Urothelium cell line (cell line): ENCODE data around the gene RPL23.
A peak's percentile ranks its signal among the peaks of the same experiment; 100 is the strongest.

Experiments
- DNase-seq: peaks from one replicate; pipeline ENCODE4 v3.0.0; 2011; ENCODE audit warnings: low spot score, mixed read lengths
- FAIRE-seq: peaks from 2 replicates; lab custom pipeline; 2011; peaks lifted over from hg19 to GRCh38; lab: Jason Lieb, UNC

Gene RPL23

DNA sequence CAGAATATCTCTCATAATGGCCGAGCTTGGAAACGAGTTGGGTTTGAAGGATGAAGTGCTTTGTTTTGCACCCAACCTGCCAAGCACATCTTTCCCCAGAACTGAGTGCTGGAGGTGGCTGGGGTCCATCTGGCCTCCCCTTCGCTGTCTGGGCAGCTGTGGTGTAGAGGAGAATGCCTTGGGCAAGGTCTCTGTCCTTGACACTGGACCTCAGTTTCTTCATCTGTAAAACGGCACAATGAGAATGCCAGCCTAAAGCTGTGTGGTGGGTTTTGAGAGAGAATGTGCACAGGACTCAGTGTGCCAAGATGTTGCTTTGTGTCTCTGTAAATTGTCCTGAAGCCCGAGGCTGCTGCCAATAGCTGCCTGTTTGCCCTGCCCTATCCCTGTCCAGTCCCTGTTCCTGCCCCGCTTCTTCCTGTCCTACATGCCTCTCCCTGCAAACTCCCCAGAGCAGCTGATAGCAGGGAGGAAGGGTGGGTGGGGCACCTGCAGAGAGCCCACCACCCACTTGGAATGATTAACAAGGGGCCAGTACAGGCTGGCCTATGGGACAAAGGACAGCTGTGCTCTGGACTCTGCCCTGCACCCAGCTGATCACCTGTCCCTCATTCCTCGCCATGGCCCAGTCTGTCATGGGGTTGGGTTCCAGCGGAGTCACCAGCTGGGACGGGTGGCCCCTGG lies 31.7 kb upstream of the RPL23 start:
- FAIRE-seq (no peak), DNase-seq (no peak)

DNA sequence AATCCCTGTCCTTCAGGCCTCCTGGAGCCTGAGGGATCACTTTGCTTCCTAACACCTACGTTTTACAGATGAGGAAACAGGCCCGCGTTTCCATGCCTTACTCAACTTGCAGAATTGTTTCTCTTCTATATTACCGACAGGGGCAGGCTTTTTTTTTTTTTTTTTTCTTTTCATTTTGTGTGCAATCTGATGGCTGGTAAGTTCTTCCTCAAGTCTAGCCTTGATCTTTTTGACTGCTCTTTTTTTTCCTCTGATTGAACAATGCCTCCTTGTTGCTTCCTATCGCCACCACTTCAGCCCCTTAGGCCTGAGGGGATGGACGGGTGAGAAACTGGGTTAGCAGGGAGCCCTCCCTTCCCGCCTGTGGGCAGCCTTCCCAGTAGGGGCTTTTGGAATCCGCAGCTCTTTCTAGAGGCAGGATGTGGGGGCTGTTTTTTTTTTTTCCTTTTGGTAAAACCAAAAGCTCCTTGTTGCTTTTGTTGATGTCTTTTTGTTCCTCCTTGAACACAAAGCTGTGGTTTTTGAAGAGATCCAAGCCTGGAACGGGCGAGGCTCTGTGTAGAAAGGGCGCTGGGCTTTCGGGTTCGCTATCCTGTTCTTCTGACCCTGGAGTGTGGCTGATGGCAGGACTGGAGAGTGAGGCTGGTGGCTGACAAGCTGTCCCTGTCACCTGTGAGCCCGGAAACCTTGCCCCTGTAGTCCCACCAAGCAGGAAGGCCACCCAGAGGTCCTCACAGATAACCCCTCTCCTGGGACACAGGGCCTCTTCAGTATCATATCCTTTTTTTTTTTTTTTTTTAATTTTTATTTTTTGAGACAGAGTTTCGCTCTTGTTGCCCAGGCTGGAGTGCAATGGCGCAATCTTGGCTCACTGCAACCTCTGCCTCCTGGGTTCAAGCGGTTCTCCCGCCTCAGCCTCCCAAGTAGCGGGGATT lies 30.3 kb upstream of the RPL23 start:
- no peak for DNase-seq
- FAIRE-seq: no peak

DNA sequence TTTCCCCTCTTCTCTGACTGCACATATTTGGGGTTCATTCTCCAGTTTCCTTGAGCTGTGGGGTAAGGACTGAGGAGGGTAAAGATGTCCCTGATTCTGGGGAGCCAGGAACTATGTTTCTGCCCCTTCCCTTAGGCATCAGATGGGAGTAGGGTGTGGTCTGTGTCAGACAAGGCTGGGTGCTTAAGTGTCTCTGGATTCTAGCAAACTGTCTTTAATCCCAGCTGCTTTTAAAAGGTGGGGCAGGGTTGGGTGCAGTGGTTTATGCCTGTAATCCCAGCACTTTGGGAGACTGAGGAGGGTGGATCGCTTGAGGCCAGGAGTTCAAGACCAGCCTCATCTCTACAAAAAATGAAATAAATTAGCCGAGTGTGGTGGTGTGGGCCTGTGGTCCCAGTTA lies 29.3 kb upstream of the RPL23 start:
- FAIRE-seq (no peak), DNase-seq (no peak)

DNA sequence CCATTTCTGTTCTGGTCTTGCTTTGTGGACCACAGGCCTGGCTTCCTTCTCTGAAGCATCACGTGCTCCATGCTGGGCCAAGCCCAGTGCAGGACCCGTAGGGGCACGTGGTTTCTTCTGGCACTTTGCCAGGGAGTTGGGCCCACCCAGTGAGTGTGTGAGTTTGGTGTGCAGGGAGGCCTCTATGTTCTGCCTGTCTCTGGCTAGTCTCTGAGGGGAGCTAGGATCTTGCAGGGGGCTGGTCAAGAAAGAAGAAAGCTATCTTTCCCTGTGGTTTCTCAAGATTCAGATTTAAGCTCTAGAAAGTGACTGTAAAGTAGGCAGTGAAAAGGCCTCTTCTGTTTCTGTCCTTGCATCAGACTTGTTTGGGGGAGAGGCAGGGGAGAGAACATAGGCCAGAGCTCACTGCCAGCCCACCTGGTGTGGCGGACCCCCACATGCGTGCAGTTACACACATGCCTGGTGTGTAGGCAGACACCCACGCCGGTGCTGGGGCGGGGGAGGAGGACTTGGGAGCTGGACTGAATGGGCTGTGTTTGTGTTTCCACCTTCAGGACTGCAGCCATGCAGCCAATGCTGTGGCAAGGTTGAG lies 28.2 kb upstream of the RPL23 start:
- FAIRE-seq: no peak
- DNase-seq: peak; percentile 64

DNA sequence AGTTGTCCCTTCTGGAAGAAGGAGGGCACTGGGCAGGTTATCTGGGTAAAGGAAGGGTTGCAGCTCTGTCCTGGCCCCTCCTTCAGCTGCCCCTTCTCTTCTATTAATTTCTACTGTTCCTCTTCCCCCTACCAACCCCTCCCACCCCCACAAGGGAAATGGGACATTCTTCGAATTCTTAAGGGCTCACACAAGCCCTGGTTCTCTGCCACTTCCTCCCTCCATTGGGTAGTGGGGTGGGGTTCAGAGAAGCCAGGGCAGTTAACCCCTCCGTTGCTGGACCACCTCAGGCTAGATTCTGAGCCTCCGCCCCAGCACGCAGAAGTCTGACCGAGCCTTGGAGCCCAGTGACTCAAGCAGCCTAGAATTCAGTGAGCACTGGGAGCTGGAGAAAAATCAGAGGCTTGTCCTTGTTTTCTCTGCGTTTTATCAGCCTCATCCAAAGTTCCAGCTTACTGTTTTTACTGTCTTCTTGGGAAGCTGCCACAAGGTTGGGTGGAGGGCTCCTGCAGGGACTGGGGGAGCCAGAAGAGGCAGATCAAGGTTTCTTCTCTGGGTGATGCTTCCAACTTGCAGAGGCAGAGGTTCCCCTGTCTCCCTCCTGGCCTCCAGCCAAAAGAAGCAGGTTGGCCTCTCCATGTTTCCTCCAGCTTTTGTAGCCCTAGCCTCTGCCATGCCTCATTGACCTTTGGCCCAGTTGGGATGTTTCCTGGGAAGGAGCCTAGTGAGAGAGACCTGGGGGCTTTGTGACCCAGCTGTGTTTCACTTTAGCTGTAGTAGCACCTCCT lies 26.6 kb upstream of the RPL23 start:
- DNase-seq: peak; percentile 93
- peak; percentile 58 for FAIRE-seq

DNA sequence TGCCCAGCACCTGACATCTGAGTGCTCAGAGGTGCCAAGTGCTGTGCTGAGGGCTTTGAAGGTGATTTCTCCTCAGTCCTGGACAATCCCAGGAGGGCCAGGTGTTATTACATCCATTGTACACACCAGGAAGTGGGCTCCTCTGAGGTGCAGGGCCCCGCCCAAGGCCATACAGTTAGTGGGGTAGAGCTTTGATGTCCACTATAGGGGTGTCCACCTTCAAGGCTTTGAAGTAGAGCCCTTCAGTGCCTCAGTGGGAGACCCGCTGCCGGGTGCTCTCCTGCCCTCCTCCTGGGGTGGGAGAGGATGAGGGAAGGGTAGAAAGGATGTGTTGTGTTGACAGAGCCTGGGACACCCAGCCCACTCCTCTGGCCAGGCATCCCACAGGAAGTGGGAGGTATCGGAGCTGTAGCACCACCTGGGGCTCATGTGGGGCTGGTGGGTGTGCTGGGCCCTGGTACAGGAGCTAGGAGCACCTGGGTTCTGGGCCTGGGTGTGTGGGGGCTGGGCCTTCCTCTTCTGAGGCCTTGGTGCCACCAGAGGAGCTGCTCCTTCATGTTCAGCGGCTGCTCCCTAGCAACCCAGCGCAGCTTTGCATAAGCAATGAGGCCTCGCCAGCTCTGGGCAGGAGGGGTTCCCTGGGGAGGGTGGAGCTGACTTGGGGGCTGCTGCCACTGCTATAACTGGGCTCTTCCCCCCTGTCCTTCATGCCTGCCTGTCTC lies 23.8 kb upstream of the RPL23 start:
- no peak for FAIRE-seq

DNA sequence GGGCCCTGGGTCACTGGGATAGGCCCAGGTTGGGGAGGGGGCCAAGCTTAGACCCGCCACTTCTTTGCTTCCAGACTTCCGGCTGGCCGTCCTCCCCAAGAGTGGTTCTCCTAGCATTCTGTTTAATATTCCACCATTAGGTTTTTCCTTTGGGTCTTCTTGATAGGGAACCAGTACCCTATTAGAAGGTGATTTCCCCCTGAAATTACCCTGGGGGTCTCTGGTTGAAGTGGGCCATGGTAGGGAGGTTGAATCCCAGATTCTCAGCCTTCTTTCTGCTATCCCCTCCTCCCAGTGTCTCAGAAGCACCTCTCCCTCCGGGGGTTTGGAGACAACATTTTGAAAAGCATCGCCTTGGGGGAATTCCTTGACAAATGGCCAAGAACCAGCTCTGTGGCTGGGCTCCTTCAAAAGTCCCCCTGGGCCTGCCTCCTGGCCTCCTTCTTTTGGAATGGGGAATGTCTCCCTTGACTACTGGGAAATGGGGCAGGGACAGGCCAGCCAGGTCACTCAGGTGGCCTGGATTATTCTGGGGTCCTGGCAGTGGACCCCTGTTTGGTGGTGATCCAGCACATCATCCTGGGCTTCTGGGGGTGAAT lies 22.1 kb upstream of the RPL23 start:
- DNase-seq (no peak), FAIRE-seq (no peak)

More for the DNA sequence above, 23.8 kb upstream of the RPL23 start:
- no peak for DNase-seq

DNA sequence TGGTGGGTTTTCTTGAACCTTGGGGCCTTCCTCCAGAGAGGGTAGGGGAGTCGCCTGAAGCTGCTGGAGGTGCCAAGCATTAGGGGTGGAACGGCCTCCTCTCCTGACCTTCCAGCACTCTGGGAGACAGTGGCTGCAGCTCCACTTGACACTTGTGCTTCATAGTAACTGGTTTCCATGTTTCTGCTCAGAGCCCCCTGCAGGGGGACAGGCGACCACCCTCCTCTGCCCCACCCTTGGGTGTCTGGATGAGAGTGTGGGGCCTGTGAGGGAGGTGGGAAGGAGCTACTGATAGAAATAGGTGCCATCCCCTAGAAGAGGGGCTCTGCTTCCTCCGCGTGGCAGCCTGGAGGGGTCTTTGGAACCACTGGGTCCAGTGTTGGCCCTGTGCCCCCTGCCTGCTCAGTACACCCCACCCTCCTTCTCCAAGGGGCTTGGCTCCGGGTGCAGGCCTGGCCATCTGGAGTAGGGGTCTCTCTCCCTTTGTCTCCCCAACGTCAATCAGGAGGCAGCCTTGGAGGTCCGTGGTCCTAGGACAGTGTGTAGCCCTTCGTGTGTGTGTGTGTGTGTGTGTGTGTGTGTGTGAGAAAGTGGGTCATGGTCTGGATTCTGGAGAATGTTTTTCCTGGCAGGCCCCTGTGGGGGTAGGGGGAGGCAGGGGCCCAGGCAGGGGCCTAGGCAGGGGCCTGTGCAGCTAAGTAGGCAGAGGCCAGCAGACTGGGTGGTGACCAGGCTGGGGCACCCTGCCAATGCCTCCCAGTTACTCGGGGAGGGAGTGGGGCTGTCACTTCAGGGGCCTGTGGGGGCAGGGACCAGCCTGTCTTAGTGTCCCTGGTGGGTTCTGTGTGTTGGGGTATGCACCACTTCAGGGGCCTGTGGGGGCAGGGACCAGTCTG lies 21.2 kb upstream of the RPL23 start:
- no peak for FAIRE-seq
- DNase-seq: no peak

DNA sequence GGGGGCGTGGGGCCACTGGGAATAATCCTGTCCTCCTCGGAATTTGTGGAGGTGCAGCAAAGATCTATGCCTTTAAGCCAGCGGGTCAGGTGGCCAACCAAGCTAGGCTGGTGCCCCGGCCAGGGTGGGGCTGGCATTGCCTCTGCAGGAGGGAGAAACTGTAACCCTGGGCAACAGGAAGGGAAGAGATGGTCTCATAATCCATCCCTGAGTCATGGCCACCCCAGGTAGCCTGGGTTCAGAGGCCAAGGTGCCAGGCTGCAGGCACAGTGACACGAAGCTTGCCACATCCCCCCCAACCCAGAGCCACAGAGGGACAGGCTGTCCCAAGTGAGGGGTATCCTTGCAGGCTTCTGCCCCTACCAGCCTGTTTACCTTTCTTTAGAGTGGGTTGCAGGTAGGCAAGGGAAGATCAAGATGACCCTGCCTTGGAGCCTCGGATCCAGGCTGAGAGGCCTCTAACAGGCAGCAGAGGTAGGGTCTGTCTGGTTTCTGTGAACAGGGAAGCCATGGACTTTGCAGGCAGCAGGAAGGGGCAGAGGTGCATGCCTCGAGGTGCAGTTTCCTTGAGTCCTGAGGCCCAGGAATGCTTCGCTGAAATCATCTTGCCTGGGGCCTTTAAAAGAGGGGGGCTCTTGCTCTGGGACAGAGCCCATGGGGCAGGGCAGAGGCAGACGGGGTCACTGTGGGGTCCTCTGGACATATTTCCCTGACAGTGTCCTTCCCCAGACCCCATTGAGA lies 20.3 kb upstream of the RPL23 start:
- DNase-seq (no peak), FAIRE-seq (no peak)

DNA sequence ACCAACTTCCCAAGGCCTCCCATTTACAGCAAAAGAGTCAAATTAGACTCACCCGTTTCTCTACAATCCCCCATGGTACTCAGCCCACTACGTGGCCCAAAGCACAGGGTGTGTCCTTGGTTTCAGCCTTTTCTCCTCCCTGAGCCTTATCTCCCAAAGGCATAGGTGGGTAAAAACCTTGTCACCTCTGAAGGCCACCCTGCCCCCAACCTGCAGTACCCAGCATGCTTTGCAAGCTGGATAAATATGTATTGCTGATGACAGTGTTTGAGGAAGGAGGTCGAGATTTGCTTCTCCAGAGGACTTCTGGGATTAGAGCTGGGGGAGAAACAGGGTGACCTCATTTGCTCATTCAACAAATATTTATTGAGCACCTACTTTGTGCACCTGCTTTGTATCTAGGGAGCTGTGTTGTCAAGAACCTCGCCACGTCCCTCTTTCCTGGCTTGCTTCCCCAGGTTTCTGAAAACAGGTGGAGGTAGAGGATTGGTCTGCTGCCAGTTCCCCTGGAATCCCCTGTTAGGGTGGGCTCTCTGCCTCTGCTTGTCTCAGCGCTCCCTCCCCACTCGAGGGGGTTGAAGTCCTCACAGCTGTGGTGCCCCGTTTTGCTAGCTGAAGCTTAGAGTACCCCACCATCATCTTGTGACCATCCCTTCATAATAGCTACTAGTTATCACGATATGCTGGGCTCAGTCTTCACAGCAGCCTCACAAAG lies 19.3 kb upstream of the RPL23 start:
- no peak for FAIRE-seq

DNA sequence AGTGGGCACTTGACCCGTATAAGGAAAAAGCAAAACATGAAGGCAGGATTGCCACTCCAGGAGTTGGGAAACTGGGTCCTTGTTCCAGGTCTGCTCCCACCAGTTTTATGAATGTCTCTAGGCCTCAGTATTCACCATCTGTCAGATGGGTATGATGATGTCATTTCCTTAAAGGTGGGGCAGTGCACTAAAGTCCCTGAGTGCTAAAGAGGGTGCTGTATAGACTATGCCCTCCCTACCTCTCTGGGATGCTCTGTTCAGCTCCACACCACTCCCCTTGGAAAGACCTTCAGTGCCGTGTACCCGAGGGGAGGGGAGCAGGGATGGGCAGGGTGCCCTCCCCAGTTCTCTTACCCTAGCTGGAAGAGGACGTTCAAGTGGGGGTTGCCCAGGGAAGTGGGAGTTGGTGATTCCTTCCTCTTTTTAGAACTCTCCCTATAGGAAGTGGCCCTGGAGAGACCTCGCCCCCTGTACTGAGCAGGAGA lies 18.5 kb upstream of the RPL23 start:
- FAIRE-seq (no peak), DNase-seq (no peak)

More for the DNA sequence above, 19.3 kb upstream of the RPL23 start:
- DNase-seq: no peak

DNA sequence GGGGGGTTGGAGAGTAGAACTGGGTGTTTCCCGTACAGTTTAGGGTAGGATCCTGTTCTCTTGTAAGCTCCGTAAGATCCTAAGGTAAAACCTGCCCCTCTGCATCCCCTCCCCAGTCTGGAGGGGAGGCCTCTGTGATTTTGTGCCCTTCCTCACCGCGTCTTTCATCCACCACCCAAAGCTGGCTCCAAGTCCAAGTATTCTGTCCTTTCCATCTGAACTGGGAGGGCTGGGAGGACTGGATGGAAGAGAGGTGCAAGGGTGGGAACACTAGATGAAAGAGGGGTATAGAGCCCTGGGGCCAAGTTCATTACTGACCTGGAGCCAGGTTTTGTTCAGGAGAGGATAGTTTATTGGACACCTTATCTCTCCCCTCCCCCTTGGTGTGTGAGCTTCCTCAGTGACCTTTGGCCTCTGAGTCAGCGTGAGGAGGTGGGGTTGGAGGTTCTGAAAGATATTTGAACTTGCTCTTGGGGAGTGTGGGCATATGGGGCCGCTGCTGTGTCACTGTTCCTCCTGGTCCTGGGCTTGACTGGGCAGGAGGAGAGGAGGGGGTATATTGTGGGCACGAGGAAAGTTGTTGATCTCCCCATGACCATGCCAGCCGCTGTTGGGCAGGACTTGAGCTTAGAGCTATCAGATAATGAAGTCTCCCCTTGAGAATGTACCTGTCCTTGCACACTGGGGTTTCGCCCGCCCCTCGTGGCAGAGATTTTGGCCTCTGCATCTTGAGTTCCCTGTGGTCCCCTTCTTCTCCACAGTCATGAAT lies 17.9 kb upstream of the RPL23 start:
- peak; percentile 13 for FAIRE-seq
- peak; percentile 77 for DNase-seq

DNA sequence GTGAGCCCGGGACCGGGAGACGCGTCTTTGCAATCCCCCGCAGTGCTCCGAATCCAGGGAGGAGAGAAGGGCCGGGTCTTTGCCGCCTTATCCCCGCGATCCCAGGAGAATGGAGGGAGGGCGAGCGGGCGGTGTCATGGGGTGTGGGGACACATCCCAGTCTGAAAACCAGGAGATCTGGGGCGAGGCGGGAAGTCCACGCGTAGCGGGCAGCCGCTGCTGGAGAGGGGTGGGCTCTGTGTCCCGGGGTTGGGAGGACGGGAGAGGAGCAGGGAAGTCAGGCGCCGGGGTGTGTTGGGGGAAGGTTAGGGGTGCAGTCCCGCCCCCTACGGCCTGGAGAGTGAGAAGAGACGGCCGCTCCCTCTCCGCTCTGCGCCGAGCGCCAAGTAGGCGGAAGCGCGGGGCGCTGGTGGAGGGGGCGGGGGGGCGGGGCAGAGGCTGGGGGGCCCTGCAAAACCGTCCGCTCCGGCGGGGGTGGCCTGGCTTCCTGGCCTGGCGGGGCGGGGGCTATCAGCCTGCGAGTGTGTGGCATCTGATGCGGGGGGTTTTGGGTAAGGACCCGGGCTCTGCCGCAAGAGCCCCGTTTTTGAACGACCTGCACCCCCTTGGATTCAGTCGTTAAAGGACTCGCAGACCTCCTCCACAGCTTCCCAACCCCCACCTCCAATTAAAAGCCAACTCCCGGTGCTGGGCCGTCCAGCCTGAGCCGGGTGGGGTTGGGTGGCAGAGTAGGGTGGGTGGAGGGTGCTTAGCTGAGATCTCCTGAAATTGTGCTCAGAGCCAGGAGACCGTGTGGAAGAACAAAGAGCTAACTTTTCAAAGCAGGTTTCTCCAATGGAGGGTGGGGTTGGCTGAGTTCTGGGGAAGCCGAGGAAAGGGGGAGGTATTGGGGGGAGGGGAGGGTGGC lies 17.0 kb upstream of the RPL23 start:
- DNase-seq (peak; percentile 64), FAIRE-seq (no peak)

DNA sequence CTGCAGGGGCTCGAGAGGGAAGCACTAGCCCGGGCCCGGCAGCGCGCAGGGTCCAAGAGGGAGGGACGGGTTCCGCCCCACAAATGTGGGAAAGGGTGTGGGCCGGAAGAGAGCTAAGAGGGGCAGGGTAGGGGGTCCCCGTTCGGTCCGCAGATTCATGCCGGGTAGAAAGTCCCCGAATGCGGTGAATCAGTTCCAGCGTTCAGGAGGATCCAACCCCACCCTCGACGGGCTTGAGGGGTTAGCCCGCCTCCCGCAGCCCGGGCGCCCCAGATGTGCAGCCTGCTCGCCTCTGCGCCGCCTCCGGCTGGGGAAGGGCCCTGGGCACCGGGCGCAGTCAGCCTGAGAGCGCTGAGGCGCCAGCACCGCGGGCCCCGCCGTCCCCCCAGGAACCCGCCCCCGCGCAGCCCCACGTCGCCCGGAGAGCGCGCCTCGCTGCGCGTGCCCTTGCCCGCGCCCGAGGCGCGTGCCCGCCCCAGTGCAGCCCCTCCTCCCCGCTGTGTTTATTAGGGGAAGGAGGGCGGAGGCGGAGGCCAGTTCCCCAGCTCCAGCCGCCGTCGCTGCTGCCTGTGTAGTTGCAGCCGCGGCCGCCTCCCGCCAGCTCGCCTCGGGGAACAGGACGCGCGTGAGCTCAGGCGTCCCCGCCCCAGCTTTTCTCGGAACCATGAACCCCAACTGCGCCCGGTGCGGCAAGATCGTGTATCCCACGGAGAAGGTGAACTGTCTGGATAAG lies 16.2 kb upstream of the RPL23 start, which contains the start of gene LASP1:
TSS of gene LASP1 (plus strand) at position 533 of the 733 bp plus-strand sequence. CDS start at position 665, 132 bp downstream.
- FAIRE-seq (no peak), DNase-seq (peak; percentile 93)
